GM18517 (cell line): ENCODE data around the gene STIM2.
"Not testable (repeated sequence)": the region's sequence is repeated elsewhere in the genome, so short reads cannot be mapped to it uniquely, and the experiment has no call there.

Source experiments
- ATAC-seq: cut with Tn5 transposase; IDR thresholded peaks from one replicate; pipeline ENCODE4 v1.9.1; 2021; ENCODE audit warnings: mild to moderate bottlenecking, moderate library complexity; ENCODE audit not compliant: unreplicated experiment

Gene STIM2

DNA sequence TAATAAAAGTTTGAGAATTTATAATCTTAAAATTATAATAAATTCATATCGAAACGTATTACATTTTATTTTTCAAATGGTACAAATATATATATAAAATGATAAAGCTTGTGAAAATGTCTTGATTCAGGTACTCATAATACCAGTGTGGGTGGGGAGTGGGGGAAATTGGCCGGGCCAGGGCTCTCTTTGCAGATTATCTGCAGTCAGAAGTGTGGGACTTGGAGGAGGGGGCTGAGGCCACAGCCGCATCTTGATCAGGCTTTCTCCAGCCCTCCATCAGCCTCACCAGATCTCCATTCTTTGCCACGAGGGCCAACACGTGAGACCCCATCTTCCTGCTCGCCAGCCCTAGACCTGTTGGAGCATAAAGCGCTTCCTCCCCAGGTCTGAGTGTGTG is 86.7 kb downstream of the STIM2 start:
- ATAC-seq, result no peak

DNA sequence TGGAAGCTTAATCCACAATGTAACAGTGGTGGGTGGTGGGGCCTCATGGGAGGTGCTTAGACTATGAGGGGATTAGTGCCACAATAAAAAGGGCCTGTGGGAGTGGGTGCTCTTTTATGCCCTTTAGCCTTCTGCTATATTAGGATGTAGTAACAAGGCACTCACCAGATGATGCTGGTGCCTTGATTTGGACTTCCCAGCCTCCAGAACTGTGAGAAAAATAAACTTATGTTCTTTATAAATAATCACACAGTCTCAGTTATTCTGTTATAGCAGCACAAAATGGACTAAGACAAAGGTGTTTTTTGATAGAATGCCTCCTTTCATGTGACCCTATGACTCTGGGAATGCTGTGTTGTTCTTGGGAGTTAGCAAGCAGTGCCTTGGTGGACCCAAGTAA is 89.8 kb downstream of the STIM2 start:
- no peak for ATAC-seq

DNA sequence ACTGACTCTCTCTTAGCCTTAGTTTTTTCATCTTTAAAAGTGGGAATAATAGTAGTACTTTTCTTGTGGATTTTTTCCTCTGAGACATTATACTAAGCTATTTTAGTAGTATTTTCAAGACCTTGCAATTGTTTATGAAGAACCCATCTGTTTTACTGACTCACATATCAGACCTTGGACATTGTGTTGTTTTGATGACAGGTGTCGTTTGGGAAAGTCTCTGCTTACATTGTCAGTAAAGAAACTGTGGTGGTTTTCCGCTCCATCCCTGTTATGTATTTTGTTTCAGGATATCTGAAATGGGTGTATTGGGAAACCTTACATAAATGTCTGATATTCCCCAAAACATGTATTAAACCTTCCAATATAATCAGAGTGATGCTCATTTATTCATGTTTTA is 92.2 kb downstream of the STIM2 start:
- no peak for ATAC-seq

DNA sequence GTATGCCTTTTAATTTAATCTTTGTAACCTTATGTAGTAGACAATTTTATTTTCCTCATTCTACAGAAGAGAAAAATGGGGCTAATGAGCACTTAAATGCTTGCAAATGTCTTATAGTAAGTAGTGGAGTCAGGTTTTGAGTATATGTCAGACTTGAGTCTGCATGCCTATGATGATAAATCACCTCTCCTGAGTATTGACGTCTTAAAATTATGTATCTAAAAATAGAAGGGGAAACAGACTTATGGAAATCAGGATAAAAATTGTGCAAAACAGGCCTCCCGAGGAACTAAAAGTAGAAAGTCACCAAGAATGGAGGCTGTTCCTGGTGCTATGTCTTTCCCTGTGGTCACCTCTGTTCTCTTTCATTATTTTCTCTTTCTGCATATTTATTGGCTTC is 92.7 kb downstream of the STIM2 start:
- no peak for ATAC-seq

DNA sequence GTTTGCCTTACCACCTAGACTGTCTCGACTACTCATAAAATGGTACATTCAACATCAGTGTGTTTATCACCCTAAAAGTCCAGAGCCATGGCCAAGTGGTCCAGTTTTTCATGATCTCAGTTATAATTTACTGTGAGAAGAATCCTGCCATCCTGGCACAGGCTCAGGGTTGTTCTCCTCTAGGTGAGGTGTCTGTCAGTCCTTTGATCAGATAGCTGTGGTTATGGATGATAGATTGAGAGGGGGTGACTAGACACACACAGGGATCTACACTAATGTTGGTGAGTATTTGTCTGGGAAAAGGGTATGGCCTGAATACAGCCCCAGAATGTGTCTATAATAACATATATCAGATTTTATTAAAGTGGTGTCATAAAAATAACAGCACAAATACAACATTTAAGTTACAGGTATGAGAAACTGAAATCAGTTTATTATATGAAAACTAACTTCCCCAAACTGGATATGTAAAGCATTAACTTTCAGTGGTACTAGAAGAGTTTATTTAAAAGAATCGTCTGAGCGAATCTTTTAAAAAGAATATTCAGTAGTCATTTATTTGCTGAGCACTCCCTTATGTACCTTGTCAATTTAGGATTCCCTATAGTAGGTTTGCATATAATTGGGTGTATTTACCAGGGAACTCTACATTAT is 93.3 kb downstream of the STIM2 start:
- ATAC-seq, result no peak

DNA sequence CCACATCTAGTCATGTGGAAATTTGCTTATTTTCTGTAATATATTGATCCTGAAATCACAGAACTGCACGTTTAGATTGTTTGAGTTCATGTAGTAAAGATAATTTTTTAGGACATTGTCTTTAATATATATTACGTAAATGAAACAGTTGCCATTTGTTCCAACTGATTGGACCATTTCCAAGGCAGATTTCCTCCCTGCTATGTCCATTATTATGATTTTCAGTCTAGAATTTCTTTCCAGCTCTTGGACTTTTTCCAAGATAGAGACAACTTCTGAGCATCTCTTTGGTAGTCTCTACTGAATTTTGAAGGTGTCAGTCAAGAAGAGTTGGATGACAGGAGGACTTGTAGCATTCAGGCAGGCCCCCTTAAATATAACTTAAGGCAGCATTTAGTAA is 94.6 kb downstream of the STIM2 start:
- no peak for ATAC-seq

DNA sequence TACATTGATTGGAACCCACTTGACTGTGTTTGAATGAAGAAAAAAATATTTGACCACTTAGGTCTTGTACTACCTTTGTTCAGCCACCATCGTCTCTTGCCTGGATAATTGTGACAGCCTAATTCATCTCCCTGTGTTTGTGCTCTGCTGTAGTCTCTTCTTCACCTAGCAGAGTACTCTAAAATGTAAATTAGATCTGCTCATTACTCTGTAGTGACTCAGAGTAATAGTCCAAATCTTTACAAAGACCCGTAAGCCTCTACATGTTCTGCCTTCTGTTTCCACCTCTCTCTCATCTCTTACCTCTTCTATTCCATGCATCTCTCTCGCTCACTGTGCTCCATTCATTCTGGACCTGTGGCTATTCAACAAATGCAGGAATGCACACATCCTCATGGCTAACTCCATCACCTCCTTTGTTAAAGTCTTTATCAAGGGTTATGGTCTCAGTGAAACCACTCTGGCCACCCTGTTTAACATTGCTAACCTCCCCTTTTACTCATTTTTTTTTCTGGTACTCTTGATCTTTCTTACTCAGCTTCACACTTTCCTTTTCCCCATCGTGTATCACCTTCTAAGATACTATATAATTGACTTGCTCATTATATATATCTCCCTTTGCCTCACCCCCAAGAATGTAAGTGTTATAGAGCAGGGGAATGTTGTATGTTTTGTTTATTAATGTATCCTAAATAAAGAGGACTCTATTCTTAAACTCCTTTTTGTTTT is 98.4 kb downstream of the STIM2 start:
- no peak for ATAC-seq

DNA sequence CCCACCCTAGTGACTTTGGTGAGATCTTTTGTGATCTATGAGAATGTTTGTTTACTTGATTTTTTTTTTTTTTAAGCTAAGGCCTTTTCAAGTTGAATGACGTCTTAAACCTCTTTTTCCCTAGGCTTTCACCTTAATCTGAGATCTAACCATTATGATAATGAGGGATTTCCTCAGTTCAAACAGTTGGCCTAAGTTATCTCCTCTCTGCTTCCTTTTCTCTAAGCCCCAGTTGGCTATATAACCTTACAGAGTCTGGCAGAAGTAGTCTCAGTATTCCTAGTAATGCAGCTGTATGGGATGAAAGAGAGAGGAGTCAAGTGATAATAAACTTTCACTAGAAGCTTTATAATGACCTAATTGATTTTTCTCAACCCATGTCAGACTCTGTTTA is 99.0 kb downstream of the STIM2 start:
- no peak for ATAC-seq

DNA sequence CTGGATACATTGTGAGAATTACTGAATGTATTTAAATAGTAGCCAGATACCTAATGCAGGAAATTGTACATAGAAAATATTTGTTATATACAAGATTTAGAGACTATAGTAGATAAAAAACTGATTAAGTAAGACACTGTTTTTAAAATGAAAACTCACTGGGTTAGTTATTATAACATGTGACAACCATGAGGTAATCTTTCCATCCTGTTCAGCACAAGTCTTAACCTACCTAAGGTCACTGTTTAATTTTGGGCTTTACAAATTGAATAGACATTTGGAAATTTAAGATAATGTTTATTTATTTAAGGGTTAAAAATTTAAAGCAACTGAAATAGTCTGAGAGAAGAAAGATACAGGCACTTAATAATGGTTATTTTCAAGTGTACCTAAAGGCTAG is 102.1 kb downstream of the STIM2 start:
- ATAC-seq, result no peak

DNA sequence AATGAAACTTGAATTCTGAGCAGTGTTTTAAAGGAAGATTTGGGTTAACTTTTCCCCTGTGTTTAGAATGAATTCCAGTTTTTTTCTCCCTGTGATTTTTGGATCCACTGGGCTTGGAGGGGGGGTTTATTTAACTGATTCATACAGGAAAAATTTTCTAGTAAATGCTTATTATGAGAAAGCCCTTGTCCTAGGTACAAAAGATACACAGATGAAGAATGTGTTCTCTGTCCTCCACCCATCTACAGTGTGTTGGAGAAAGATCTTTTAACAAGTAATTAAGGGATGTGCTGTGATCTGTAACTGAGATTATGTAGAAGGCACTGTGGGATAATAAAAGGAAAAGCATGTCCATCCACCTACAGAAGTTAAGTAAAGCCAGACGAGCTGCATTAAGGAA is 103.9 kb downstream of the STIM2 start:
- ATAC-seq, result no peak

DNA sequence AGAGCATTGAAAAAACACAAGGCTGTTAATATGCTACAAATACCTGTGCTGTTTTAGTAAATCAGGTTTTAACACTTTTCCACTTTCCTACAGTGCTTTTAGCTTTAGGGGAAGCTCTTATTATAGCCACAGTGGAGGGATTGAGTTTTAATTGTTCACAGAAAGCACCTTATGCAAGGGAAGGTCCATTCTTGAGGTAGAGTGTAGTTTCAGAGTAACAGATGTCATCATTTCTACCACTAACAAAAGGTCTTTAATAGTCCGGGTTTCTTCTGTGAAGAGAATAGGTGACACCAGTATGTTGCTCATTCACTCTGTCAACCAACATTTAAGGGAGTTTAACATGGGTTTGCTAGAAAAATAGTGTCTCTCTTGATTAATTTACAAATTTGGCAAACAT is 104.4 kb downstream of the STIM2 start:
- ATAC-seq, result no peak

DNA sequence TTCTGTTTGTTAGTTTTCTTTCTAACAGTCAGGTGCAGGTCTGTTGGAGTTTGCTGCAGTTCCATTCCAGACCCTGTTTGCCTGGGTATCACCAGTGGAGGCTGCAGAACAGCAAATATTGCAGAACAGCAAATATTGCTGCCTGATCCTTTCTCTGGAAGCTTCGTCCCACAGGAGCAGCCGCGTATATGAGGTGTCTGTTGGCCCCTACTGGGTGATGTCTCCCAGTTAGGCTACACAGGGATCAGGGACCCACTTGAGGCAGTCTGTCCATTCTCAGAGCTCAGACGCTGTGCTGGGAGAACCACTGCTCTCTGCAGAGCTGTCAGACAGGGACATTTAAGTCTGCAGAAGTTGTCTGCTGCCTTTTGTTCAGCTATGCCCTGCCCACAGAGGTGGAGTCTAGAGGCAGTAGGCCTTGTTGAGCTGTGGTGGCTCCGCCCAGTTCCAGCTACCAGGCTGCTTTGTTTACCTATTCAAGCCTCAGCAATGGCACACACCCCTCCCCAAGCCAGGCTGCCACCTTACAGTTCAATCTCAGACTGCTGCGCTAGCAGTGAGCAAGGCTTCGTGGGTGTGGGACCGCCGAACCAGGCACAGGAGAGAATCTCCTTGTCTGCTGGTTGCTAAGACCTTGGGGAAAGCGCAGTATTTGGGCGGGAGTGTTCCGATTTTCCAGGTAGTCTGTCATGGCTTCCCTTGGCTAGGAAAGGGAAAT is 115.0 kb downstream of the STIM2 start:
- ATAC-seq, result not testable (repeated sequence)

DNA sequence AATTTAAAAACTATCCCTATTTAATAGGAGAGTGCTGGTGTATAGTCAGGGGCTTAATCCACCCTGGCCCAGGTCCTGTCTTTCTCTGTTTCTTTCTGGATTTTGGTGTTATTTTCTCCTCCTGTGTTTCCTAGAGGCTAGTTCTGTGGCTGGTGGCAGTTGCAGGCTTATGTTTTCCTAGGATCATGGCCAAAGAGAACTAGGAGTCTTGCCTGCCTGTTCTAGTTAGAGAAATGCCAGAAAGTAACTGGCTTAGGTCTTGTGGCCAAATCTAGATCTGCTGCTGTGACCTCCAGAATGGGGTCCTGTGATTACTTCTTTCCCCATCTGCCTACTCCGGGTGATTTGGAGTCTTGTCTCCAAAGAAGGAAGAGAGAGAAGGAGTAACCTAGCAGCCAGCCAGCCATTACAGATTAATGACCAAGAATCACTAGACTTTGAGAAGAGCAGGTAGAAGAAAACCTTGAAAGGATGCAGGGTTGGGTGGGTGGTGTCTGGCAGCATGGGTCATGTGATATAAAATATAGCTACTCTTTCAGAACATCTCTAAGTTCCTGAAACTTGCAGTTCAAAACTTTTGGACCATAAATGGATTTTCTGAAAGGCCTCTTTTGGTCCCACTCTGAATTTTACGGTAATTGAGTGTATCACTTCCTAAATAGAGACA is 117.9 kb downstream of the STIM2 start:
- ATAC-seq, result no peak

DNA sequence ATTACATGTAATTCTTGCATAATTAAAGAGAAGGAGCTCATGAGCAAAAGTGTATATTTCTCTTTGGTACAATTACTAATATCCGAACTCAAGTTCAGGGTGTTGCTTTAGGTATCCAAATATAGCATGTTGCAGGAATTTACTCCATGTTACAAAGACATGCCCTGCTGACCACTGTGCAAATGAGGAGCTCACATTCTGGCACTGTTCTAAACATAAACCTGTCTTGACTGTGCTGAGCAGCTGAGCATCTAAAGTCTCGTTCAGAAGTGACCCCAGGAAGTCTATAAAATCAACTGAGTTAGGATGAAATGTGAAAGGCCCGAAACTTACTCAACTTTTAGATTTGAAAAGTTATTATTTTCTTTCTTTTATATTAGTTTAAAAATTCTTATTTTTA is 124.3 kb downstream of the STIM2 start:
- no peak for ATAC-seq

DNA sequence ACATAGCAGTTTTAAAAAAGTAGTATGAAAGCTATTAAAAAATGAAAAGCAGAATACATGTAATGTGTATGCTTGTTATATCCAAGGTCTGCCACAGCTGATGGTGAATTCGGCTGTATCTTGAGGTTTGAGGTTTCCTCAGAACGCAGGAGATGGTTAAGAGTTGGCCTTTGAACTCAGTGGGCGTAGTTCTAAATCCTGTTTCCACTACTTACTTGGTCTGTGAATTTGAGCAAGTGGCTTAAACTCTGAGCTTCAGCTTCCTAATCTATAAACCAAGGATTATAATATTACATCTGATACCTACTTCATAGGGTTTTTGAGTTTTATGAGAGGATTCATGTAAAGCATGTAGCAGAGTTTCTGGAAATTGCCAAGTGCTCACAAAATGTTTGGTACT is 125.2 kb downstream of the STIM2 start:
- peak; percentile 91 for ATAC-seq

DNA sequence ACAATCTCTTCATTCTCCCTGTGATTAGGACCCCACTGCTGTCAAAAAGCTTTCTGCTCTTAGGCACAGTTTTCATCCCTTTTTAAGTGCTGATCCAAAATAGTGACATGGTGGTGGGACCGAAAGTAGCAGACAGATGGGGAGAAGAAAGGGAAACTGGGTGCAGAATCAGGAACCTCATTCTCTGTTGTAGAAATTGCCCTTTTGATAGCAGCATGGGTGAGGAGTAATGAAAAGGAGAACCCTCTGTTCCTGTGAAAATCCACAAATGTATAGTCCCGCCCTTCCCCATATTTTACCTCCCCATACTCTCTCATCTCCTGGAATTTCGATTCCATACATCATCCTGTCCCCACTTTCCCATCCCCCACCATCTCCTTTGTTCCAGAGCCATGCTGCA is 126.5 kb downstream of the STIM2 start:
- no peak for ATAC-seq

DNA sequence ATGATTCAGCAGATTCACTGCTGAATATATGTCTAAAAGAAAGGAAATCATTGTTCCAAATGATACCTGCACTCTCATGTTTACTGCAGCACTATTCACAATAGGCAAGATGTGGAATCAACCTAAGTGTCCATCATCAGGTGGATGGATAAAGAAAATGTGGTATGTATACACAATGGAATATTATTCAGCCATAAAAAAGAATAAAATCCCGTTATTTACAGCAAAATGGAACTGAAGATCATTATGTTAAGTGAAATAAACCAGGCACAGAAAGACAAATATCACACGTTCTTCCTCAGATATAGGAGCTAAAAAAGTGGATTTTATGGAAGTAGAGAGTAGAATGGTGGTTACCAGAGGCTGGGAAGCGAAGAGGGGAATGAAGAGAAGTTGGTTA is 130.4 kb downstream of the STIM2 start:
- no peak for ATAC-seq

DNA sequence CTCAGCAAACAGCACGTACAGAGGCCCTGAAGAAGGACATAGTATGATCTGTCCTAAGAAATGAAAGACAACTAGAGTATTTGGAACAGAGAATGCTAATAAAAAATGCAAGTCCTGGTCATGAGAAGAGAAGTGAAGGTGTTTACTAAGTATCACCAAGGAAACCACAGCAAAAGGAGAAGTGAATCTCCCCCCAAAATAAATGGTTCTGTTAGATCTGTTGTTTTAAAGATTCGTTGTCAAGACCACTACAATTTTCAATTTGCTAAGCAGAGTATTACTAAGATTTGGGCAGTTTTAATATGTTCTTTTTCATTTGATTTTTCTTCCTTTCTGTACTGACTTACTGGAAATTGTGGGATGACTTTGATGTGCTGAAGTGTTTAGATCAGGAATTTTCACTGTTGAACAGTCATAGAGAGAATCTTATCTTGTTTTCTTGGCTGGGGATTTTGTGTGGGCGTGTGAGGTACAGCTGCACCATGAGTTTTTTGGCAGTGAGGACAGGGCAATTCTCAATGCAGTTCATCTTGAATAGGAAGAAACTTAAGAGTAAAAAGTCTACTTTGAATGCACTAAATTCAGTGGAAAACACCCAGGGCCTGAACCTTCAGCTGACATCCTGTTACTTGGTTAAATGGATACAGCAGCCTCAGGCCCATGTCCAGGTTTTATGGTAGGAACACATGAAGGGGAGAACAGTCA is 132.2 kb downstream of the STIM2 start:
- peak; percentile 92 for ATAC-seq

DNA sequence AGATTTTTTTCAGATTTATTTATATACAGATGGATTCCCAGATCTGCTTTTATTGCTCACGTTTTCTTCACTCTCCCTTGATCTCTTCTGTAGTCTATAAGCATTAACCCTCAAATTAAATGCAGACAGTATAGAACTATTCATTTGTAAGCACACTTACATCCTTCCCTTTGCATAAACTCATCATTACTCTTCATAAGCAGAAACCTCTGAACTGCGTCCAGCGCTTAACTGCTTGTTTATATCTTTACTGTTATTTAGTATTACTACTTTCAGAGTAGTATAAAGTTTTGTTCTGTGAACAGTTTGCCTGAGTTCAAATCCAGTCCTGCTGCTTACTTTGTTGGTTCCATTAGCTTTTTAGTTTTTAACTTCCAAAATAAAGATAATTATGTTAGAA is 132.9 kb downstream of the STIM2 start:
- no peak for ATAC-seq

DNA sequence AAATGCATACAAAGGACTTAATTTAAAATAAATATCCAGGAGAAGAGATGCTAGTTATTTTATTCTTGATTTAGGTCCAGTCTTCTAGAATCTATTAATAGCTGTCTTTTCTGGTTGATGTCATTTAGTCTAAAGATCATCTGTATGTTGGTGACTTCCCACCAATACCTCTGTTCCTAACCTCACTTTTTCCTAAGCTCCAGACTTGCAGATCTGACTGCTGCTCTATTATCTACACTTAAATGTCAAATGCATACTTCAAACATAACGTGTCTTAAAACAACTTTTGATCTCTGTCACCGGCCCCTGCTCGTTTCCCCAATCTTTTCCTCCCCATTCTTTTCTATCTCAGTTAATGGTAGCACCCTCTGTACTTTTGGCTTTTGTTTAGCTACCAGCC is 133.3 kb downstream of the STIM2 start:
- no peak for ATAC-seq

DNA sequence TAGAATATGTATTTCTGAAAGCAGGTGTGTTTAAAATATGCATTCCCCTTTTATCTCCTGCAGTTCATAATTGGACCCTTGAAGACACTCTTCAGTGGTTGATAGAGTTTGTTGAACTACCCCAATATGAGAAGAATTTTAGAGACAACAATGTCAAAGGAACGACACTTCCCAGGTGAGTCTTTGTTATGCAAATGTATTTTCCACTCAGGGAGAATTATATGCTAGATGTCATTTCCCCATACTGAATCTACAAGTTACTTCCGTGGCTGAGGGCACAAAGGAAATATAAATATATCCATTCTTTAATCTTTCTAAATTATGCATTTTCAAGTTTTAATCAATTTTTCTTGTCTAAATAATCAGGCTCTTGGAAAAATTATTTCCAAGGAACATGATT is 134.7 kb downstream of the STIM2 start:
- ATAC-seq, result no peak
